HG03565 (cell line): ENCODE results near the gene GHRHR.

ENCODE experiments used
- ATAC-seq: cut with Tn5 transposase; IDR thresholded peaks from one replicate; pipeline ENCODE4 v1.9.1; 2021; ENCODE audit warnings: mild to moderate bottlenecking, moderate library complexity; ENCODE audit not compliant: unreplicated experiment

The GHRHR gene

DNA sequence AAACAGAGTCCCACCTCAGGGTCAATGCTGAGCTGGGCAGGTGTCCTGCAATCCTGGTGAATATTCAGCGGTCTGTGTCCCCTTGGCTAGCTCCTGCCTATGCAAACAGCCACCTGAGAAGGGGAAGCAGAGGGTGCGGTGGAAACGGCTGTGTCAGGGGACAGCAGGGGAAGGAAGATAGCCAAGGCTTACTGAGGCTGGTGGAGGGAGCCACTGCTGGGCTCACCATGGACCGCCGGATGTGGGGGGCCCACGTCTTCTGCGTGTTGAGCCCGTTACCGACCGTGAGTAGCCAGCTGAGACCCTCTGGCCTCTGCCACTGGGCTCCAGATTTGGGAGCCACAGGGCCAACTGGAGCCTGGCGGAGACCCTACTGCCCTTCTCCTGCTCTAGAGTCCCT lies at the start of gene GHRHR:
GHRHR (plus strand) TSS at position 112 of the 400 bp plus-strand sequence; CDS start at position 228, 116 bp downstream.
- ATAC-seq = no peak

GRCh38 chr7:30914596-30914995 lies 49.2 kb upstream of the GHRHR start:
- ATAC-seq = no peak

DNA sequence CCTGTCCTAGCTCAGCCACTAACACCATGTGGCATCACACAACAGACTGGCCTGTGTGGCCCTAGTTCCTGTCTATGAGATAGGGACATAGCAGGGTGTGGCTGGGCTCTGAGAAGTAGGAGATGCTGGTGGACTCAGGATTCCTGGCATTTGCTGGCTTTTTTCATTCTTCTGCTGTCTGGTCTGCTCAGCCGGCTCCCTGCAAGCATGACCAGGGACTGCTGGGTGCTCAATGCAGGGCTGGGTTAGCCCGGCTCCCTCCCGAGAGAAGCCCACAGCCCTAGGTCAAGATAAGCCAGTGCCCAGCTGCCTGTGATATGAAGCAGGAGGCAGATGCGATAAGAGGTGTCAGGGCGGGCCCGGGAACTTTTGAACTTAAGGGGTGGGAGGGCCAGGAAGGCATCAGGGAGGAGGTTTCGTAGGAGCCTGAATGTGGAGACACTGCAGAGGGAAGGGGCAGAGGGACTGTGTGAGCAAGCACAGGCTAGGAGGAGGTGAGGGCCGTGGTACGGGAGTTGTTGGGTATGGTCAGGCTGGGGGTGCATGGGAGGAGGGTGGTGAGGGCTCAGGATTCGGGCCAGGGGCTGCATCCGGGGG lies 48.6 kb upstream of the GHRHR start:
- no peak for ATAC-seq

- ATAC-seq = no peak
Observed at GRCh38 chr7:30915751-30916150, 48.0 kb upstream of the GHRHR start.

DNA sequence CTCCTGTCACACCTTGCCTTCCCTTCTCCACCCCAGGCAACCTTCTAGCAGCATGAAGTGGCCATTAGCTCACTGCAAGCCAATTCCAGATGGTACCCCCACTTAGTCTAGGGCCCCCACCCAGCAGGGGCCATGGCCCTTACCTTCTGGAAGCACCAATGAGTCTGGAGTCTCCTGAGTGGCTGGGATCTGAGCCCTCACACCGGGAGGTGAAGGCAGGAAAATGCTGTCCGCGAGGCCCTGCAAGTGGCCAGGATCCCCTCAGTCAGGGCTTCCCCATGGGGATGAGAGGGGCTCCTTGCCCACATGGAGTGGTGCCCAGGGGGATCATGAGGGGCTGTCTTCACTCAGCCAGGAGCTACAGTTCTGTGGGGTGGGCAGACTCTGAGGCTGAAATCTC lies 47.5 kb upstream of the GHRHR start:
- no peak for ATAC-seq

GRCh38 chr7:30916767-30917166 lies 47.0 kb upstream of the GHRHR start:
- ATAC-seq = no peak

DNA sequence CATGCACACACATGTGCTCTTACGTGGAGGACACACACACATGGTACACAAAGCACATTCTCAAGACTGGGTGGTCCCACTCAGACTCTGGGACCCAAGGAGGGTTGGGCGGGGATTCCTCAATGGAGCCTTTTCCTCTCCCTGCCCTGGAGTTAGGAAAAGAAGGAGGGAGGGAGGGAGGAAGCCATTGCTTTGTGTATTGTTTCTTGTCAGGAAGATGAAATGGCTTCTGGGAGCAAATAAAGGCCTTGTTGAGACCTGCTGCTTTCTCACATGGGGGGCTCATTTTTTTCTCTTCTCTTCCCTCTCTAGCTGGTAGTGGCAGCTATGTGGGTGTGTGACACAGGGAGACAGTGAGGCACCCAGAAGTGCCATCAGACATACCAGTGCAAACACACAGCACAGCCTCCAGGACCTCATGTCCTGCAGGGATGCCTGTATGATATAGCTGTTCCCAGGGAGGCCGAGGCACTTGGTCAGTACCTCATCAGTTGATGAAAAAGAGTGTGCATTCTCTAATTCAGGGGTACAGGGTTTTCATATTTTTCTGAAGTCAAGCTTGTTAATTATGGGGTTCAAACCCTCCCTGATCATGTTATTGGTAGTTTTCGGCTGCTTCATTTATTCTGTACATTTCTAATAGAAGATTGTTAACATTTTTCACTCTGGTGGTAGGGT lies 46.4 kb upstream of the GHRHR start:
- ATAC-seq = no peak

DNA sequence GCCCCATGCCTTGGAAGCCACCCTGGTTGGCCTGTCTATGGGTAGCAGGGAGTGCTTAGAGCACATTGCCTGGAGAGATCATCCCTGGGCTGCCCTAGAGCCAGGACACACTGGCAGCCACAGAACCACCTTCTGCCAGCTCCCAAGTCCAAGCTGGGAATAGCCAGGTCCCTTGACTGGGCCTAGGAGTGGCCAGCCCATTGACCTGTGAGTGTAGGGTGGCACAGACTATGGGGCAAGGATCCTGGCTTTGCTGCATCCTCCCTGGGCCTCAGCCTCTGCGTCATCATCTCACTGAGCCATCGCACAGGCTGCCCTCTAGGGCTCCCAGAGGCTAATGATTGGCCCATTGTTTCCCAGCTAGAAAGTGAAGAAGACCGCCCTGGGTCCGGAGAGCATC lies 45.1 kb upstream of the GHRHR start:
- ATAC-seq = no peak

DNA sequence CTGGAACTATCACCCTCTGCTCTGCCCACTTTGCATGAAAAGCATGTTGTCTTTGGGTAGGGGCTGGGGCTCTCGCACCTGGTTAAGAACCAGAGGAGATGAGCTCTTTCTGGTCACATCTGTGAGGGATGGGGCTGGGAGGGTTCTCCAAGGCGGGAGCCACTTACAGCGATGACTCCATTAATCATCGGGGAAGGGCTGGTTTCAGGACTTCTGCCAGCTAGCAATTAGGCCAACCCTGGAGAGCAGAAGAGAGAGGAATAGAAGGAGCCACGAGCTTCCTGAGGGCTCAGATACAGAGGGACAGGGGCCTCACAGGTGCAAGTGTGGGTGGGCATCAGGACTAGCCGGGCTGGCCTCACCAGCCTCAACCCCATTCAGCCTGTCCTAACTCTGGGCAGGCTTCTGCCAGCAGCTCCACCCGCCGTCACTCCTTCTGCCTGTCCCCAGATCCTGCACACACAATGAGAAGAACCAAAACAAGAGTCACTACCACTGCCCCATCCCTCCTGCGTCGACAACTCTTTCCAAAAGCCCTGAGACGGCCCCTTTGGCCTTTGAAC lies 43.7 kb upstream of the GHRHR start:
- ATAC-seq = no peak

GRCh38 chr7:30920584-30921539 lies 42.9 kb upstream of the GHRHR start:
- ATAC-seq = no peak

DNA sequence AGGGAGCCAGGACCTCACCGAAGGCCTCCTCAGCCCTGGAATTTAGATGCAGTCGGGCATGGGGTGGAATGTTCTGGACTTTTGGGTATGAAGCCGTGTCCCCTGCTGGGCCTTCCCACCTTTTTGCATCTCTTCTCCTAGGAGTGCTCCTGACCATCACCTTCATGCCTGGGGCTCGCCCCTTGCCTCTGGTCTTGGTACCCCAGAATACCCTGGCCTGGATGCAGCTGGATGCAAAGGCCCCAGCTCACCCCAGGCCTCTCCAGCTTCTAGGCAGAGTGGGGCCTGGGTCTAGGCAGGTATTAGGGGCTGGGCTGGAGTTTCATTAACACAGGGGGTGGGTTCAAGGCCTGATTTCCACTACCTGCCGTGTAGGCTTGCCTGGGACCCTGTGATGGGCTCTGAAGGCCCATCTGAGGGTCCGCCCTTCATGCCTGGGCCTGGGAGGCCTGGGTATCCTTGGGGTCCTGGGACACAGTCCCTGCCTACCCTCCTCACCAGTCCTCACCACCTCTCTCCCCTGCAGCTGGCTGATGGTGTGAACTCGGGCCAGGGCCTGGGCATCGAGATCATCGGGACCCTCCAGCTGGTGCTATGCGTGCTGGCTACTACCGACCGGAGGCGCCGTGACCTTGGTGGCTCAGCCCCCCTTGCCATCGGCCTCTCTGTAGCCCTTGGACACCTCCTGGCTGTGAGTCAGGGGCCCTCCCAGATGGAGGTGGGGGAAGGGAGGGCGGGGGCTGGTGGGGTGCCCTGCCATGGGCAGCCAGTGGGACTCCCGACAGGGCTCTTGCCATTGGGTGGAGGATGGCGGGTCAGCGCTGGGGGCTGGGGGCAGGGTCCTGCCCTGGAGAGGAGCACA lies 42.0 kb upstream of the GHRHR start:
- no peak for ATAC-seq

DNA sequence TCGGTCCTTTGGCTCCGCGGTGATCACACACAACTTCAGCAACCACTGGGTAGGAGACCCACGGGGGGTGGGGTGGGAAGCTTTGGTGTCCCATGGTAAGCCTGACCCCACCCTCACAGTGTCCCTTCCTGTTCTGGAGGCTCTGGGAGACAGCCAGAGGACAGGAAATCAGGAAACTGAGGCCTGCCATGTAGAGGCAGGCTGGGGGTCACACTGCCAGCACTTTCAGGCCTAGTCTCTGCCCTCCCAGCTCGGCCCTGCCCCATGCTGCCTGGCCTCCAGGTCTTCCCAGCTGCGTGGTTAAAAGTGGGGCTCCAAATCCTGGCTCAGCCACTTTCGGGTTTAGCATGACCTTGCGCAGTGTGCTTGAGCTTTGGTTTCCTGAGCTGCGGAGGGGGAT lies 41.2 kb upstream of the GHRHR start:
- ATAC-seq = no peak

DNA sequence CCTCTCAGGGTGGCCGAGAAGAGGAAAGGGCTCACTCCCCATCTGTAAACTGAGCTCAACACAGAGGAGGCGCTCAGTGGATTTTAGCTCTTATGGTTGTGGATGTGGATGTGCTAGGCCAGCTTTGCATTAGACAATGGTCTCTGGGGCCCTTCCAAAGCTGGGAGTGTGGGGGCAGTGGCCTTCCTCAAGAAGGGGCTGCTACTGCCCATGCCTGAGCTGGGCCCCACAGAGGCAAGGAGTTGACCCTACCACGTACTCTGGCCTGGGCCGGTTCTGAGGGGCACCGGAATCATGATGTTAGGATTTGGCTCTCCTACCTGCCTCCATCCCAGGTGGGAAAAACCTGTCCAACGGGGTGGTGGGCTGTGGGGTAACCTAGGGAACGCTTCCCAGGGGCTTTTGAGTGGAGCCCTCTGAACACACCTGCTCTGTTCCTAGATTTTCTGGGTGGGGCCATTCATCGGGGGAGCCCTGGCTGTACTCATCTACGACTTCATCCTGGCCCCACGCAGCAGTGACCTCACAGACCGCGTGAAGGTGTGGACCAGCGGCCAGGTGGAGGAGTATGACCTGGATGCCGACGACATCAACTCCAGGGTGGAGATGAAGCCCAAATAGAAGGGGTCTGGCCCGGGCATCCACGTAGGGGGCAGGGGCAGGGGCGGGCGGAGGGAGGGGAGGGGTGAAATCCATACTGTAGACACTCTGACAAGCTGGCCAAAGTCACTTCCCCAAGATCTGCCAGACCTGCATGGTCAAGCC lies 40.6 kb upstream of the GHRHR start:
- no peak for ATAC-seq

DNA sequence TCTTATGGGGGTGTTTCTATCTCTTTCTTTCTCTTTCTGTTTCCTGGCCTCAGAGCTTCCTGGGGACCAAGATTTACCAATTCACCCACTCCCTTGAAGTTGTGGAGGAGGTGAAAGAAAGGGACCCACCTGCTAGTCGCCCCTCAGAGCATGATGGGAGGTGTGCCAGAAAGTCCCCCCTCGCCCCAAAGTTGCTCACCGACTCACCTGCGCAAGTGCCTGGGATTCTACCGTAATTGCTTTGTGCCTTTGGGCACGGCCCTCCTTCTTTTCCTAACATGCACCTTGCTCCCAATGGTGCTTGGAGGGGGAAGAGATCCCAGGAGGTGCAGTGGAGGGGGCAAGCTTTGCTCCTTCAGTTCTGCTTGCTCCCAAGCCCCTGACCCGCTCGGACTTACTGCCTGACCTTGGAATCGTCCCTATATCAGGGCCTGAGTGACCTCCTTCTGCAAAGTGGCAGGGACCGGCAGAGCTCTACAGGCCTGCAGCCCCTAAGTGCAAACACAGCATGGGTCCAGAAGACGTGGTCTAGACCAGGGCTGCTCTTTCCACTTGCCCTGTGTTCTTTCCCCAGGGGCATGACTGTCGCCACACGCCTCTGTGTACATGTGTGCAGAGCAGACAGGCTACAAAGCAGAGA lies 39.9 kb upstream of the GHRHR start:
- ATAC-seq = no peak

- no peak for ATAC-seq
Observed at GRCh38 chr7:30924624-30925023, 39.1 kb upstream of the GHRHR start.

DNA sequence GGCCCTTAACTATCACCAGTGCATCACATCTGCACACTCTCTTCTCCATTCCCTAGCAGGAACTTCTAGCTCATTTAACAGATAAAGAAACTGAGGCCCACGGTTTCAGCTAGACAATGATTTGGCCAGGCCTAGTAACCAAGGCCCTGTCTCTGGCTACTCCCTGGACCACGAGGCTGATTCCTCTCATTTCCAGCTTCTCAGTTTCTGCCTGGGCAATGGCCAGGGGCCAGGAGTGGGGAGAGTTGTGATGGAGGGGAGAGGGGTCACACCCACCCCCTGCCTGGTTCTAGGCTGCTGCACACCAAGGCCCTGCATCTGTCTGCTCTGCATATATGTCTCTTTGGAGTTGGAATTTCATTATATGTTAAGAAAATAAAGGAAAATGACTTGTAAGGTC lies 38.6 kb upstream of the GHRHR start:
- no peak for ATAC-seq

- ATAC-seq = no peak
Observed at GRCh38 chr7:30925913-30926312, 37.8 kb upstream of the GHRHR start.

DNA sequence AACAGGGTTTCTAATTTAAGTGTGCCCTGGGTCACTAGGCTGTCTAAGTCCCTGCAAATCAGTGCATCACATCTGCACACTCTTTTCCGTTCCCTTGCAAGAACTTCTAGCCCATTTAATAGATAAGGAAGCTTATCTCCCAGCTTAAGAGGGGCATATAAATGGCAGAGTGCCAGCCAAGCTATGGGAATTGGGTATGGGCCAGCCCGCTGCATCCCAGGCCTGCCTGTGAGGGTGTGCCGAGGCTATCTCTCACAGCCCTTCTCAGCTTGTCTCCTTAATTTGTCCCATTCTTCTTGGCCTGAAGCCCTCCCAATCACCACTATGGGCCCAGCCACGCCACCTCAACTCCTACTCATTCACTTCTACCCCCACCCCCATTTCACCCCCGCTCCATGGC lies 37.4 kb upstream of the GHRHR start:
- no peak for ATAC-seq

GRCh38 chr7:30927040-30927439 lies 36.7 kb upstream of the GHRHR start:
- no peak for ATAC-seq
